HAP-1 (cell line): ENCODE measurements around the gene DOCK4.
A peak's percentile ranks its signal among the peaks of the same experiment; 100 is the strongest.

Experiments used
- DNase-seq, 2 experiments: peaks; one replicate each; pipeline ENCODE4 v3.0.0-alpha.2; 2016 to 2020; ENCODE audit warnings: low spot score in 2 of 2
- H3K27me3 ChIP-seq: fragments of 250-450 bp; sonication (Bioruptor Pico); 2 replicates; pipeline ENCODE4 v1.5.1; 2020; ENCODE audit warnings: low read depth, mild to moderate bottlenecking, moderate library complexity
- H3K36me3 ChIP-seq: fragments of 250-450 bp; sonication (Bioruptor Pico); replicated peaks from 2 replicates; pipeline ENCODE4 v1.5.1; 2020; ENCODE audit warnings: mild to moderate bottlenecking
- H3K4me1 ChIP-seq: fragments of 250-450 bp; sonication (Bioruptor Pico); 2 replicates; pipeline ENCODE4 v1.5.1; 2020; ENCODE audit warnings: mild to moderate bottlenecking
- H3K4me3 ChIP-seq: fragments of 250-450 bp; sonication (Bioruptor Pico); 2 replicates; pipeline ENCODE4 v1.5.1; 2020; ENCODE audit warnings: mild to moderate bottlenecking, moderate library complexity
- H3K9me3 ChIP-seq: fragments of 250-450 bp; sonication (Bioruptor Pico); 2 replicates; pipeline ENCODE4 v1.5.1; 2020; ENCODE audit warnings: mild to moderate bottlenecking, moderate library complexity
- in situ Hi-C: fragments of 300-500 bp; cut with MboI; formaldehyde crosslinking; loops from 3 replicates; pipeline ENCODE4 v1.14.3; 2020; ENCODE audit warnings: low sequenced_read_pairs, inconsistent platforms, mixed read lengths

The DOCK4 gene

DNA sequence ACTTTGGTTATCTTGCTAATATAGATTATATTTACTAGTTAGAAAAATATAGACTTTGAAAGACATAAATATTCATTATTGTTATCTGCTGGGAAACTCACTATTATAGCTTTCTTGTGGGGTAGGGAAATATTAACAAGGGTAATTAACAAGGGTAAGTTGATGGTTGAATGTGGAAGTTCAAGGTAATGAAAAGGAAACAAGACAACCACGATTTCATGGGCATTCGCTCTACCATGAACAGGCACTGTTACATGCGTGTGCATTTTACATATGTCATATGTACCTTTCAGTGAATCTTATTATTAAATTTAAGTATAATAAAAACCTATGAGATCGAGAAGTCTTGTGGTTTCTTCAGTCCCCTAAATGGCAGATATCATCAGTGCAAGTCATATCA lies 392.9 kb downstream of the DOCK4 start:
- in situ Hi-C loops = no loop called here
- Histone ChIP-seq H3K27me3 (no peaks in the 10 kb centered on the region), H3K4me3 (no peak overlapping the region)

DNA sequence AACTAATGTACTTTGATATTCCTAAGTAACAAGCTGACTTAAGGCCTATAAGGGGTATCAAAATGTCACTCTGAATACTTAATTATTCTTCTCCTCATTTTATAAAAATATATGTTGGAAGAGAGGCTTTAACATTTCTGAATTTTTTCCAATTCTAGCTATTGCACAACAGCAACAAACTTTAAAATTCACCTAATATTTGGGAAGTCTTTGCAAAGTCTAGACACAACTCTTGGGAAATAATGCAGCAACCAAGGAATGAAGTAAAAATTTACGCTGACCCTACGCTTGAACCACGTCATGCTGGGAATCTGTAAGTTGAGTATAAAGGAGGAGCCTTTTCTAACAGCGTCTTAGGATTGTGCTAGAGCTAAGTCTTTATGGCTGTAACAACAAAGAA lies 400.0 kb downstream of the DOCK4 start:
- no peaks in the 10 kb centered on the region for H3K4me1 ChIP-seq

More for the DNA sequence above, 392.9 kb downstream of the DOCK4 start:
- DNase-seq = no peak
- H3K9me3 ChIP-seq = no peaks in the 10 kb centered on the region
- H3K4me1 ChIP-seq = no peaks in the 10 kb centered on the region
- no peaks in the 10 kb centered on the region for H3K36me3 ChIP-seq

DNA sequence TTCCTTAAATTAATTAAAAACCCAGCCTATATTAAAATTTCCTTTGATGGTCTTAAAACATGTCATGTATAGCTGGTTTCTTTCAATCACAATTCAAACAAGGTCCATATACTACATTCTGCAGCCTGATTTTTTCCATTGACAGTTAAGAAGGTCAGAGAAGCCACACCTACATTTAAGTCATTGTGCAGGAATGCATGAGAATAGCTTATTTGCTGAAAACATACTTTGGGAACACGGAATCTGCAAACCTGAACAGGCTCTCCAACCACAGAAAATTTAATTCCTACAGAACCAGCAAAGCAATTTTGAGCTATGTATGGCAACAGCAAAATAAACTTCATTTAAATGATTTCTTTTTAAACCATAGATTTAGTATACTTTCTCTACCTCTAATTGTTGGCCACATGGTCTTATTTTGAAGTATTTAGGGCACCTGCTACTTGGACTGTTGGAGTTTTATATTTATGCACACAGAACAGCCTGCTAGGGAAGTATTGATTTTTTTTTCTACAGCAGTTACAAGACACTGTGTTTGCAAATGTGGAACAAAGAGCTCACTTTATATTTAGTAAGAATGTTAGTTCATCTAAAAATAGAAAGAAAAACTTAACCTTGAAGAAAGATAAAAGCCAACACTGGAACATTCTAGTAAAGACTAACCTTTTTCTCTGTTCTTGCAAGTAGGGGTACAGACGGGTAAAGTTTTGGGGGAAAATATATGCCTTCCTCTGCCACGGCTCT lies 403.0 kb downstream of the DOCK4 start:
- no peak for DNase-seq
- Histone ChIP-seq H3K9me3 (no peaks in the 10 kb centered on the region), H3K36me3 (no peaks in the 10 kb centered on the region), H3K4me1 (no peaks in the 10 kb centered on the region), H3K27me3 (no peaks in the 10 kb centered on the region), H3K4me3 (no peak overlapping the region)
- in situ Hi-C loops = no loop called here

More for the DNA sequence above, 400.0 kb downstream of the DOCK4 start:
- Histone ChIP-seq H3K27me3 (no peaks in the 10 kb centered on the region), H3K9me3 (no peaks in the 10 kb centered on the region), H3K36me3 (no peaks in the 10 kb centered on the region), H3K4me3 (no peak overlapping the region)
- no peak for DNase-seq
- in situ Hi-C loops = no loop called here

DNA sequence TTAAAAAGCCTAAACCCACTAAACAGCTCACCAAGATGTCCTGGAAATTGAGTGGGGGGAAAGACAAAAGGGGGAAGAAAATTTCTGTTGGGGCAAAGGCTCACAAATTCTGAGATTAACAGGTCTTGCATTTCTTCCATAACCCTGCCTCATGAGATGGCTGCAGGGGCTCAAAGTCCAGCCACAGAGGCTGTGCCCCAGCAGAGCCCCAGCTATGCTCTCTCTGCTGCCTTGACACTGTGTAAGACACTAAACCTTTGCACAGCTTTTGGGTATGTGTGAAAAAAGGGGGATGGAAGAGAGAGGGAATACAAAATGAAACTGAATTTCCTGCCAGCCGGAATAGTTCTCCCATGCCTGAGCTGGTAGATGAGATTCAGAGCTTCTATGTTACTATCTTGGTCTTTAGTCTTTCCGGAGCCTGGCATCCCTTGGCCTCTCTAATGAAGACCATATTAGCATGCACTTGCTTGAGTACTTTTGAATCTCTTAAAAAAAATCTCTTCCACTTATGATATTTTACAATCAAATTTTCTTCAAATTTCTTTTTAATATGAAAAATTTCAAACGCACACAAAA lies 403.9 kb downstream of the DOCK4 start:
- H3K4me3 ChIP-seq = no peak overlapping the region

DNA sequence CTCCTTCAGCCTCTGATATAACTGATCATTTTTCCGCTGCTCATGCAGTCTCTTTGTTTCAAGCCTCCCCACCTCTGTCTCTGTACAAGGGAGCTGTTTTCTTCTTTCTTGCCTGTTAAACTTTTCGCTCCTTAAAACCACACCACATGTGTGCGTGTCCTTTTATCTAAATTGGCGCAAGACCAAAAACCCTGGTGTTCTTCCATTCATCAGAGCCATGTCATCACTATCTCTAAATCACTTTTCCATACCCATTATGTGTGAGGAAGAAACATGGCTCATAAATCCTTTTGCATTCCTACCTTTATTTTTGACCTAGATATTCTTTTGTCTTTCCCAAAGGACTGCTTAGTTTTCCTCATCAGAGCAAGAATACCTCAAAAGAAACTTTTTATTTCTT lies 404.9 kb downstream of the DOCK4 start:
- H3K9me3 ChIP-seq = peaks cover 6% of the 10 kb centered on the region
- in situ Hi-C loops = no loop called here
- no peaks in the 10 kb centered on the region for H3K27me3 ChIP-seq
- no peak for DNase-seq
- no peaks in the 10 kb centered on the region for H3K36me3 ChIP-seq
- H3K4me1 ChIP-seq = no peaks in the 10 kb centered on the region
- no peak overlapping the region for H3K4me3 ChIP-seq

More for the DNA sequence above, 403.9 kb downstream of the DOCK4 start:
- no peaks in the 10 kb centered on the region for H3K27me3 ChIP-seq
- no peaks in the 10 kb centered on the region for H3K4me1 ChIP-seq
- H3K36me3 ChIP-seq = no peaks in the 10 kb centered on the region
- no peak for DNase-seq
- no peaks in the 10 kb centered on the region for H3K9me3 ChIP-seq
- in situ Hi-C loops = no loop called here

DNA sequence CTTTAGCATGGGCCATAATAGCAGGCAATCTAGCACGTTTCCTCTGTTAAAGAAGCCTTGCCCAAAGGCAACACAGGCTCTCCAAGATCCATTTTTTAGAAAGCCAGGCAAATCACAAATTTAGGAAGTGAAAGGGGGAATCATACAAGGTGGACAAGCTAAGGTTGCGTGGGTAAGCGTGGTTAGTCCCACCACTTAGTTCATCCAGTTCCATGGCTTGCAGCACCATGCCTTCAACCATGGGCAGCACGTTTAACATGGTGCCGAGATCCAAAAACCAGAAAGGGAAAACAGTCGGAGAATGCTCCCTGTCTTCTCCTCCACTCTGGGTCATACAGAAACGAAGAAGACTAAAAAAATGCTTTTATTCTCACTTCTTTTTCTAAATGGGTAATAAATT lies 409.5 kb downstream of the DOCK4 start:
- H3K9me3 ChIP-seq = peaks cover 6% of the 10 kb centered on the region
- no peaks in the 10 kb centered on the region for H3K27me3 ChIP-seq
- in situ Hi-C loops = no loop called here
- no peak overlapping the region for H3K4me3 ChIP-seq
- H3K36me3 ChIP-seq = no peaks in the 10 kb centered on the region
- peak in 1 of 2 experiments; percentile 22 for DNase-seq
- no peaks in the 10 kb centered on the region for H3K4me1 ChIP-seq

DNA sequence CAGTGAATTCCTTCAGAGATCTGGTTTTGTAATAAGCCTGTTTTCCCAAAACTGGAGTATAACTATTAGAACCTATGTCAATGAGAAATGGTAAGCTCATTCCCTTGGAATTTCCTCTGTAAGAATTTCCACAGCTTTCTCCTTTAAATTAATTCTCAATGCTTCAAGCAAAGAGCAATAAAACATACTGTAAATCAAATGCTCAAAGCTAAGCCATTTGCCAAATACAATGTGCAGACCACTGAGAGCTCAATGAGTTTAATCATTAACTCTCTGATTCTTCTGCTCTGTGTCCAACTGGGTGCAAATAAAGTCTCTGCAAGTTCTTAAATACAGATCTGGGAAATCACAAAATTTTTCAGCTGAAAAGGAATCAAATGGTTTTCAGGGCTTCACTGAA lies 416.3 kb downstream of the DOCK4 start:
- DNase-seq = no peak
- H3K4me3 ChIP-seq = no peak overlapping the region
- no peaks in the 10 kb centered on the region for H3K9me3 ChIP-seq
- H3K36me3 ChIP-seq = no peaks in the 10 kb centered on the region
- no peaks in the 10 kb centered on the region for H3K4me1 ChIP-seq
- in situ Hi-C loops = no loop called here
- H3K27me3 ChIP-seq = no peaks in the 10 kb centered on the region

DNA sequence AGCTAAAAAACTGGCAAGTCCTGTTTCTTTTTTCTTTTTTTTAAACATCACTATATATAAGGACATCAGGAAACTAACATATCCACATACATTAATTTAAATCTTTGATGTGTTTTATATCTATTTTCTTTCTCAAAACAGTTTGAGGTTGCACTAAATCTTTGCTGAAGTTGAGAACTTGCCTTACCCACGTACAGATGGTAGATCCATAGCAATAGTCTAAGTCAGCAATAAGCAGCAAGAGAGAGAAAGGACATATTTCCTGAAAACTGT lies 417.2 kb downstream of the DOCK4 start:
- Histone ChIP-seq H3K9me3 (no peaks in the 10 kb centered on the region), H3K4me3 (no peak overlapping the region), H3K4me1 (no peaks in the 10 kb centered on the region), H3K36me3 (no peaks in the 10 kb centered on the region), H3K27me3 (no peaks in the 10 kb centered on the region)
- in situ Hi-C loops = no loop called here
- DNase-seq = no peak

DNA sequence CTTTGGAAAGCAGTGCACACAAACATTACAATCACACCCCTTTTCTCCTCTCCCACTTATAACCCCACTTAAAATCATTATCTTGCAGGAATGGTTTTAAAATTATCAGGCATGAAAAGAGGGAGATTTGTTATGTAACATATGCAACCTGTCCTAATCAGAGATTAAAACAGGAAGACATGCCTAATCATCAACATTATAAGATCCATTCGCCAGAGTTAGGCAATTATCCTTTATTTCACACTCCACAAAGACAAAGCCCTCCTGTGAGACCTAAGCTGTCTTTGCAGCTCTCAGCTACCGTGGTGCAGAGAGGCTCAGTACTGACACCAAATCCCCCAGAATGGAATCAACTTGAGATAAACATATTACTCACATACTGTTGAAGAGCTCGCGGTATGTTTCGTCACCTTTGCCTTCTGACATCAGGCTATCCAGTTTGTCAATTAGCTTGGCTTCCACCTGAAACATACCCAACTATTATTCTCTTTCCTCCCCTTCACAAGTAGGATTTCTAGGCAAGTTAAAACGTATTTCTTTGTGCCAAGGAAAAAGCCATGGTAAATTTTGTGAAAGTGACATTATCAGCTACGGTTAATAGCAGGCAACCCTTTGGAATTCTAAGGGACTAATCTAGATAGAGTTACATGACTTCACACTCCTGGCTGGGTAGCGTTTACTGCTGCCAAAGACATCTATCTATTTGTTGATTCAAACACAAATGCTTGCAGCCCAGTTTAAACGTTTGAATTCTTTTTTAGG lies 417.7 kb downstream of the DOCK4 start:
- DNase-seq = no peak
- Histone ChIP-seq H3K4me3 (no peak overlapping the region), H3K9me3 (no peaks in the 10 kb centered on the region), H3K36me3 (no peaks in the 10 kb centered on the region), H3K4me1 (no peaks in the 10 kb centered on the region), H3K27me3 (no peaks in the 10 kb centered on the region)
- in situ Hi-C loops = no loop called here

DNA sequence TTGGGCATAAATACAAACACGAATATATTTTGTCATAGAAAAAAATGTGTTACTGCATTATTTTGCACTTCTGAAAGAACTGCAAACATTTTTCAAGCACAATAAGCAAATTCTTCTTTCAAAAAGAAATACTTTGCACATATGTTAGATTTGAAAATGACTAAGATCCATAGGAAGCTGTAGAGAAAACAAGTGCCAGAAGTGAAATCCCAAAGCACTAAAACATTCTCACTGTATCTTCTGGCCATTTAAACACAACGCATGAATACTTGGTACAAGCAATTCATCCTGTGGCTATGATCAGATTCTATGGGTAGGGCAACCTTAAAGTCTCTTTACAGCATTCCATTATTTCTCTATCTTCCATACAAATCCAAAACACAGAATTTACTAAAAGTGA lies 418.5 kb downstream of the DOCK4 start:
- in situ Hi-C loops = no loop called here
- Histone ChIP-seq H3K4me1 (no peaks in the 10 kb centered on the region), H3K9me3 (no peaks in the 10 kb centered on the region), H3K4me3 (no peak overlapping the region), H3K36me3 (no peaks in the 10 kb centered on the region), H3K27me3 (no peaks in the 10 kb centered on the region)
- no peak for DNase-seq

DNA sequence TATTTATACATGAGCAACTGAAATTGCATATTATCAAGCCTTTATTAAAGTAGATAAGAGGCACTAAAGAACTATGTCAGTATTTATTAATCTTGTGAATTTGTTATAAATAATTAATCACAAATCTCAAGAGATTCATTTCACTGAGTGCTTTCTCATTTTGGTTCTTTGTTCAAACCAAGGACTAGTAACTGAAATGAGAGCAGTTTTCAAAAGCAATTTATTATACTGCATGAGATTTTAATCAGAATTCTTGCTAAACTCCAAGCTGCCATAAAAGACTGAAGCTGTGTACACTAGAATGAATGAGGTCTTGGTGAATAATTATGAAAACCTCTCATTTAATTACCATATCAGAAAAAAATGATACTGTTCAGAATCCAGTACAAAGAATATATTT lies 419.1 kb downstream of the DOCK4 start:
- H3K36me3 ChIP-seq = no peaks in the 10 kb centered on the region
- H3K9me3 ChIP-seq = no peaks in the 10 kb centered on the region
- H3K27me3 ChIP-seq = no peaks in the 10 kb centered on the region
- no peak overlapping the region for H3K4me3 ChIP-seq
- H3K4me1 ChIP-seq = no peaks in the 10 kb centered on the region
- DNase-seq = no peak
- in situ Hi-C loops = no loop called here

DNA sequence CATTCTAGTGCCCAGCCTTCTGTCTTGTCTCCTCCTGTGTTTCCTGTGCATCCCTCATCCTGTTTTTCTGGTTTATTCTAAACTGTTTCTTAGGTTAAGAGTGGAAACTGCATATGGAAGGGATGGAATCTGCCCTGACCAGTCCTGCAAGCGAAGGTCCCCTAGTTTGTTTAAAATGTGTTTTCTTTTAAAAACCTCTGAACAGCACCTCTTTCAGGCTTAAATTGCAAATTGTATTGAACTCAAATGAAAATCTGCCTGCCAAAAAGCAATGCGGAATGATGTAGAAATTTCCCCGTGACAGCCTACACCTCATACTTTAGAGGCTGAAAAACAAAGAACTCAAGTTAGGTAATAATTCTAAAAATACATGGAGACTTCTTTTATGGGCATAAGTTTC lies 421.1 kb downstream of the DOCK4 start:
- Histone ChIP-seq H3K36me3 (no peaks in the 10 kb centered on the region), H3K4me3 (no peak overlapping the region), H3K9me3 (no peaks in the 10 kb centered on the region), H3K4me1 (no peaks in the 10 kb centered on the region), H3K27me3 (no peaks in the 10 kb centered on the region)
- no peak for DNase-seq
- in situ Hi-C loops = no loop called here

DNA sequence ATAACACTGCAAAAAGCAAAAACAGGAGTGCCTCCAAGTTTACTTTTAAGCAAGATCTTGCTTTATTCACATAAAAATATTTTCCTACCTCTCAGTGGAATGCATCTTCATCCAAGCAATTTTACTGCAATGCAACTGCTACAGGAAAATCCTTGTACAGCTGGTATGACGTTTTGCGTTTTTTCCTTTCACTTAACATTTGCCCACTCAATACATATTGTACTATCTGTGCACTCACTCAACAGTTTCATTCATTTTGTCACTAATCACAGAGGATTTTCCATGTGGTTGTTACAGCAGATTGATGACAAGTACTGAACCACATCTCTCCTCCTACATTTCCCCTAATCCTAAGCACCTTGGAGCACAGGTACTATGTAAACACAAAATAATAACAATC lies 421.9 kb downstream of the DOCK4 start:
- in situ Hi-C loops = no loop called here
- DNase-seq = no peak

DNA sequence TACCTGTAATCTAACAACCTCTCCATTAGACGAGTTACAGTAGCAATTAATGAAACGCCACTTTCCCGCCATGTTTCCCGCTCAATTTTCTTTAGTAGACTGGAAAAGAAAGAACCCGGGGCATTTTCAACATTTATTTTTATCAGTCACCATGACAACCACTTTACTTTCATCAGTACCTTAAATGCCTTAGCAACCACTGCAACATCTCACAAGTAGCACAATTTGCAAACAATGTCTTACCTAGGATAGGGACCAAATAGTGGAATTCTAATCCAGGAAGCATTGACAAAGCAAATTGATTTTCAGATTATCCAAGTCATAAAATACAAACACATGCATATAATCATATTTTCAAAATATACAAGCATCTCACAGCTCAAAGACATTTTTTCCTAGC lies 422.3 kb downstream of the DOCK4 start:
- DNase-seq = no peak
- H3K4me1 ChIP-seq = no peaks in the 10 kb centered on the region
- in situ Hi-C loops = no loop called here
- H3K9me3 ChIP-seq = no peaks in the 10 kb centered on the region
- H3K27me3 ChIP-seq = no peaks in the 10 kb centered on the region
- H3K36me3 ChIP-seq = no peaks in the 10 kb centered on the region
- no peak overlapping the region for H3K4me3 ChIP-seq

More for the DNA sequence above, 421.9 kb downstream of the DOCK4 start:
- no peaks in the 10 kb centered on the region for H3K27me3 ChIP-seq
- no peaks in the 10 kb centered on the region for H3K9me3 ChIP-seq
- H3K36me3 ChIP-seq = no peaks in the 10 kb centered on the region
- H3K4me3 ChIP-seq = no peak overlapping the region
- H3K4me1 ChIP-seq = no peaks in the 10 kb centered on the region
